NCI-H69 (cell line): ENCODE data around the gene H1-8.
"Not testable (repeated sequence)": the region's sequence is repeated elsewhere in the genome, so short reads cannot be mapped to it uniquely, and the experiment has no call there.

Source experiments
- DNase-seq: peaks from one replicate; lab custom pipeline; 2025; lab: John Stamatoyannopoulos, UW

Gene H1-8

DNA sequence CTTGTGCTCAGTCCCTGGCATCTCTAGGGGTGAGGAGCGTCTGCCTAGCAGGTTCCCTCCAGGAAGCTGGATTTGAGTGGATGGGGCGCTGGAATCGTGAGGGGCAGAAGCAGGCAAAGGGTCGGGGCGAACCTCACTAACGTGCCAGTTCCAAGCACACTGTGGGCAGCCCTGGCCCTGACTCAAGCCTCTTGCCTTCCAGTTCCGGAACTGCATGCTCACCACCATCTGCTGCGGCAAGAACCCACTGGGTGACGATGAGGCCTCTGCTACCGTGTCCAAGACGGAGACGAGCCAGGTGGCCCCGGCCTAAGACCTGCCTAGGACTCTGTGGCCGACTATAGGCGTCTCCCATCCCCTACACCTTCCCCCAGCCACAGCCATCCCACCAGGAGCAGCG, 9.6 kb upstream of the H1-8 start:
- DNase-seq = no peak

DNA sequence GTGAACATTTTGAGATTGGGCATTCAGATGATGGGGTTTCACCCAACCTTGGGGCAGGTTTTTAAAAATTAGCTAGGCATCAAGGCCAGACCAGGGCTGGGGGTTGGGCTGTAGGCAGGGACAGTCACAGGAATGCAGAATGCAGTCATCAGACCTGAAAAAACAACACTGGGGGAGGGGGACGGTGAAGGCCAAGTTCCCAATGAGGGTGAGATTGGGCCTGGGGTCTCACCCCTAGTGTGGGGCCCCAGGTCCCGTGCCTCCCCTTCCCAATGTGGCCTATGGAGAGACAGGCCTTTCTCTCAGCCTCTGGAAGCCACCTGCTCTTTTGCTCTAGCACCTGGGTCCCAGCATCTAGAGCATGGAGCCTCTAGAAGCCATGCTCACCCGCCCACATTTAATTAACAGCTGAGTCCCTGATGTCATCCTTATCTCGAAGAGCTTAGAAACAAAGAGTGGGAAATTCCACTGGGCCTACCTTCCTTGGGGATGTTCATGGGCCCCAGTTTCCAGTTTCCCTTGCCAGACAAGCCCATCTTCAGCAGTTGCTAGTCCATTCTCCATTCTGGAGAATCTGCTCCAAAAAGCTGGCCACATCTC, 8.4 kb upstream of the H1-8 start:
- peak; percentile 30 for DNase-seq

DNA sequence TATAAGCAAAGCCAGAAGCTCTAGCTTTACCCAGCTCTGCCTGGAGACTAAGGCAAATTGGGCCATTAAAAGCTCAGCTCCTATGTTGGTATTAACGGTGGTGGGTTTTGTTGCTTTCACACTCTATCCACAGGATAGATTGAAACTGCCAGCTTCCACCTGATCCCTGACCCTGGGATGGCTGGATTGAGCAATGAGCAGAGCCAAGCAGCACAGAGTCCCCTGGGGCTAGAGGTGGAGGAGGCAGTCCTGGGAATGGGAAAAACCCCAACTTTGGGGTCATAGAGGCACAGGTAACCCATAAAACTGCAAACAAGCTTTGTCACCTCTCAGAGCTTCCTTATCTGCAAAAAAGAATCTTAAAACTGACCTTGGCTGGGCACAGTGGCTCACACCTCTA, 7.9 kb upstream of the H1-8 start:
- no peak for DNase-seq

DNA sequence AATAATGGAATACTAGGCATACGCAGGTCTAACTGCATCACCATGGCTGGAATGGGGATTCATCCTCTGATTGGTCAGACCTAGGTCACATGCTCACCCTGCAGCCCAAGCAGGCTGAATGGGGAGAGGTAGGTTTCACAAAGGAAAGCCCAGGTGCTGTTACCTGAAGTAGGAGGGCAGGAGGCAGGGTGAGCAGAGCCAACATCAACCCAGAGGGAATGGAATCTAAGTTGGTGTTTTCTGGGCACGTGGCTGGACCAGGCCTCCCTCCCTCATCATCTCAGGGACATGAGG, 6.7 kb upstream of the H1-8 start:
- peak; percentile 3 for DNase-seq

DNA sequence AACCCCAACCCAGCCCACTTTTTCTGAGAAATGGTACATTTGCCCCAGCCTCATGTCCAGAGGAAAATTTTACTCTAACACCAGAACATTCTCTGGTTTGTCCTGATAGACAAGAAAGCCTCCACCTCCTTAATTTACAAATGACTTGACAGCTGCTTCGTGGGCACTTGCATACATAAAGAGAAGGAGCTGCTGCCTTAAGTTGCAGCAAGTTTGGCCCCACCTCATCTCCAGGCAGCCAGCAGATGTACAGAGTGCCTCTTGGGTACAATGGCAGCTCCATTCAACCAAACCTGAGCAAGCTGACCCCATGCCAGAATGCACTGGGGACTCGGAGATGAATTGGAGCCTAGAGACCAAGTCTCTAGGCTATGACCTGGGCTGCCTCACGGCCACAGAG, 6.2 kb upstream of the H1-8 start:
- DNase-seq = no peak

DNA sequence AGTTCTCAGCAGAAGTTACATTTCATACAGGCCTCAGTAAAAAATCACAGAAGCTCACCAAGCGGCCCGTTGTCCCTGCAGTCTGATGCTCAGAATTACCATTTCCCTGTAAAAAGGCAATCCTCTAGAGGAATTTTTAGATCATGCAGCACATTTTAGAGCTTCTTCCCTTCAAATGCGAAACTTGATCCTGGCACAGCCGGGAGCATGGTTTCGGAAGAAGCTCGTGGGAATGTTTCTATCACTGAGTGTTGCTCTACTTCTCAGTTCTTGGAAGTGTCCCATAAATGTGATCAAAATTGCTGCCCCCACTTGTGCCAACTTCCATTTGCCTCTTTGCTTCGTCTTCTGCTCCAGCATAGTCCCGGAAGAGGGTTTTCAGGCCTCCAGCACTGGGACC, 3.8 kb upstream of the H1-8 start:
- DNase-seq = no peak

DNA sequence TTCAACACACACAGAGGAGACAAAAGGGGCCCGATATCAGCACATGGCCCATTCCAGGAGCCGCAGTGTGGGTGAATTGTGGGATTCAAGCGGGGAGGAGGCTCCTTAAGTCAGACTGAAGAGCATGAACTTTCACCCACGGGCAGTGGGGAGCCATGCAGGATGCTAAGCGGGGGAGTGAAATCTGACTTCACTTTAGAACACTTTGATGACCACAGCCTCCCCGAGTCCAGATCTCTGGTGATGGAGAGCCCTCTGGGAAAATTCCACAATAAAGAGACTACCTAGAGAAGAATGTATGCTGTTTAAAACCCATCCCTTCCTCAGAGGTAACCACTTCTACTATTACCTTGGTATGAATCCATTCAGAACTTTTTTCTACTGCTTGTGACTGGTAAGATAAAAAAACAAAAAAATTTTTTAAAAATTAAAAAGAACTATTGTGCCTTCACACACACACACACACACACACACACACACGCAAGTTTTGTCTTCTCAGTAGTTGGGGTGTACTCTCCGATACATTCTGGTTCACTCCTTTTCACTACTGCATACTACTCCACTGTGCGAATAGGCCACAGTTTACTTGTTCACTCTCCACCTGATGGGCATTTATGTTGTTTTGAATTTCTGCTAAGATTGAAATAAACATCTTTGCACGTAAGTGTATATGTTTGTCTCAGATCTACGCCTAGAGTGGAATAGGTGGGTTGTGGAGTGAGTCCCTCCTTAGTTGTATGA, 2.0 kb upstream of the H1-8 start:
- no peak for DNase-seq

DNA sequence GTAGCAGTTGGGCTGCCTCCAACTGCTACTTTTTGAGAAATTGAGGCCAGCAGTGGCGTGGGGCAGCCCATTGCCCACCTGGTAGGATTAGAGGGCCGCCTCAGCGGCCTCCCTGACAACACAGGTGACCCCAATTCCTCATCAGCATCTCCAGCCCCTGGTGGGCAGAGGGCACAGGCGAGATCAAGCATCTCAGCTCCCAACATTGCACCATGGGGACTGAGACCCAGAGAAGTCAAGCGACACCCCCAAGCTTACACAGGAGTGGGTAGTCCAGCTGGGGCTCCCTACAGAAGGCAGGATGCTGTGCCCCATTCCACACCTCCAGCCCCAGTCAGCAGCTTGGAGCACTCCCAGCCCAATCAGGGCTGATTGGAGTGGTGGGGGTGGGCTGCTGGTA, 228 bp upstream of the H1-8 start:
- DNase-seq = no peak

DNA sequence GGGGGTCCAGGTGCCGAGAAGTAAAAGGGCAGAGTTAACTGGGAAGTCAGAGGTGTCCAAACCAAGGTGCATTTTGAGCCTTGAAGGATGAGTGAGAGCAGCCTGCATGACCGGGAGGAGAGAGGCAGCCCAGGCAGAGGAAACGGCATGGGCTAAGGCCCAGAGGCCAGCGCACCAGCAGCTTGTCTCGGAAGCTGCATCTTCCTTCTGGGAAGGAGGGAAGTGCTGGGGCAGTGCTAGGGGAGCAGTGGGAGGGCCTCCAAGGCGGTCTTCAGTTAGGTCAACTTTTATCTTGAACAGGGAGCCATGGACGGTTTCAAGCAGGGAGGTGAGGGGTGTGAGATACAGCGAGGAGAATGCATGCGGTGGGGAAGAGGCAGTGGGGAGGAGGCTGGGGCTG, 1.0 kb downstream of the H1-8 start:
- DNase-seq = no peak

DNA sequence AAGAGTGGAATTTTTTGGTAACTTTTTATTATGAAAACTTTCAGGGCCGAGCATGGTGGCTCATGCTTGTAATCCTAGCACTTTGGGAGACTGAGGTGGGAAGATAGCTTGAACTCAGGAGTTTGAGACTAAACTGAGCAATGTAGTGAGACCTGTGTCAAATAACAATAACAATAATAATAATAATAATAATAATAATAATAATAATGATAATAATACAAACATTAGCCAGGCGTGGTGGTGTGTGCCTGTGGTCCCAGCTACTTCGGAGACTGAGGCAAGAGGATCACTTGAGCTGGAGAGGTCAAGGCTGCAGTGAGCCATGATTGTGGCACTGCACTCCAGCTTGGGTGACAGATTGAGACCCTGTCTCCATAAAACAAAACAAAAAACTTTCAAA, 3.0 kb downstream of the H1-8 start:
- DNase-seq = not testable (repeated sequence)

DNA sequence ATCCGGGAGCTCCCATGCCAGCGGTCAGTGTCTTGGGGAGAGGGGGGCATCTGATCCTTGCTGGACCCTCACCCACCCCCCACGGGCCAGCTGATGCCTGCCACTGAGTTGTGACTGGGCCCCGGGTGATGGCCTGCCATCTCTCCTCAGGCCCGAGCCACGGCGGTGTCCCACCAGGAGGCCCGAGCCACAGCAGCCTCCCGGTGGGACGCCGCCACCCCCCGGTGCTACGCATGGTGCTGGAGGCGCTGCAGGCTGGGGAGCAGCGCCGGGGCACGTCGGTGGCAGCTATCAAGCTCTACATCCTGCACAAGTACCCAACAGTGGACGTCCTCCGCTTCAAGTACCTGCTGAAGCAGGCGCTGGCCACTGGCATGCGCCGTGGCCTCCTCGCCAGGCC, 4.3 kb downstream of the H1-8 start:
- DNase-seq = no peak

DNA sequence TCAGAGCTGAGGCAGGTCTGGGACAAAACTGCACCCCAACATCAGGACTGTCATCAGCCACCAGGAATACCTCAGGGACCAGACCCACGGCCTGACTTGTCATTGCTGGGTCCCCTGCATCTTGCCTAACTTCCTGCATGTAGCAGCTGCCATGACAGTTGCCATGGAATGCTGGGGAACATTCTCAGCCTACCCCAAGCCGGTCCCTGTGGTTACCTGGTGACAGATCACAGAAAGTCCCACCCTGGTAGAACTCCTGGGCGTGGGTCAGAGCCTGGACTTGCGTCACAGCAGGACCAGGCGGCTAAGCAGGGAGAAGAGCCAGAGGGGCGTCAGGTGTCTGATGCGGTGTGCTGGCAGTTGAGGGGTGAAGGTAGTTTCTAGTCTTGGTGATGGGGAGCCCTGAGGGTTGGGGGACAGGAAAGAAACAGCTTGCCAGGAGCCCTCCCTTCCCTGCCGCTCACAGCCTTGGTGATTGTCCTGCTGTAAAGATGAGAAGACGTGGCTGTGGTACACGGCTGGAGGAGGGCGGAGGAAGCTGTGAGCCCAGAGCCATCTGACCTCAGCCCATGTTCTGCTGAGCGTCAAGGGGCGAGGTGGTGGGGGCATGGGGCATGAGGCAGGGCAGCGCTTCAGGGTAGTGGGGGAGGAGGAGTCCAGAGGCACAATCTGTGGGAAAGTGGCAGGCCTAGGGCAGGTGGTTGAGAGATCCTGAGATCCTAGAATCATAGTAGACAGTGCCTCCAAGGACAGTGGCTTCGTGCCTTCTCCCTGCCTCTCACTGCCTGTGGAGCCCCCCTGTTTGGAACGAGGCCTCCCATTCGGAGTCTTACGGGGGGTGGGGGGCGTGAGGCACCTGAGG, 5.4 kb downstream of the H1-8 start:
- no peak for DNase-seq

DNA sequence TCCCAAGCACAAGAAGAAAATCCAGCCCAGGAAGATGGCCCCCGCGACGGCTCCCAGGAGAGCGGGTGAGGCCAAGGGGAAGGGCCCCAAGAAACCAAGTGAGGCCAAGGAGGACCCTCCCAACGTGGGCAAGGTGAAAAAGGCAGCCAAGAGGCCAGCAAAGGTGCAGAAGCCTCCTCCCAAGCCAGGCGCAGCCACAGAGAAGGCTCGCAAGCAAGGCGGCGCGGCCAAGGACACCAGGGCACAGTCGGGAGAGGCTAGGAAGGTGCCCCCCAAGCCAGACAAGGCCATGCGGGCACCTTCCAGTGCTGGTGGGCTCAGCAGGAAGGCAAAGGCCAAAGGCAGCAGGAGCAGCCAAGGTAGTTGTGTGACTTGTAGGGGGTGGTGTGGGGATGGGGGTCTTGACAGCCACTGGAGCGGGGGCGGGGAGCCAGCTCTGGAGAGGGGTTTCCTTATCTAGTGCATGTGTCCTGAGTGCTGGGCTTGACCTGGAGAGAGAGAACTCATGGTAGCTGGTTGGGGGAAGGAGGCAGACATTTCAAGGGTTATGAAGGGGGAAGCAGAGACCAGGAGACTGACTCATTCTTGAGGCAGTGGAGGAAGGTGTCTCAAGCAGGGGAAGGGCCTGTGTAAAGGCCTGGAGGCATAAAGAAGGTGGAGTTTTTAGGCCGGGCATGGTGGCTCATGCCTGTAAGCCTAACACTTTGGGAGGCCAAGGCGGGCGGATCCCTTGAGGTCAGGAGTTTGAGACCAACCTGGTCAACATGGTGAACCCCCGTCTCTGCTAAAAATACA, 6.2 kb downstream of the H1-8 start:
- no peak for DNase-seq

DNA sequence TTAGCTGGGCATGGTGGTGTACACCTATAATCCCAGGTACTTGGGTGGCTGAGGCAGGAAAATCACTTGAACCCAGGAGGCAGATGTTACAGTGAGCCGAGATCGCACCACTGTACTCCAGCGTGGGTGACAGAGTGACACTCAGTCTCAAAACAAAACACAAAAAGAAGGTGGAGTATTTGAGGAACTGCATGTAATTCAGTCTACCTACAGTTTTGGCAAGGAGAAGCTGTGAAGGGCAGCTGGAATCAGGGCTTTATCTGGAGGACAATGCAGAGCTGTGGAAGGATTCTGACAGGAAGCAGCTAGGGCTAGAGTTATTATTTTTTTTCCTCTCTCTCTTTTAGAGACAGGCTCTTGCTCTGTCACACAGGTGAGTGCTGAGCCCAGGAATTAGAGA, 6.8 kb downstream of the H1-8 start:
- no peak for DNase-seq

DNA sequence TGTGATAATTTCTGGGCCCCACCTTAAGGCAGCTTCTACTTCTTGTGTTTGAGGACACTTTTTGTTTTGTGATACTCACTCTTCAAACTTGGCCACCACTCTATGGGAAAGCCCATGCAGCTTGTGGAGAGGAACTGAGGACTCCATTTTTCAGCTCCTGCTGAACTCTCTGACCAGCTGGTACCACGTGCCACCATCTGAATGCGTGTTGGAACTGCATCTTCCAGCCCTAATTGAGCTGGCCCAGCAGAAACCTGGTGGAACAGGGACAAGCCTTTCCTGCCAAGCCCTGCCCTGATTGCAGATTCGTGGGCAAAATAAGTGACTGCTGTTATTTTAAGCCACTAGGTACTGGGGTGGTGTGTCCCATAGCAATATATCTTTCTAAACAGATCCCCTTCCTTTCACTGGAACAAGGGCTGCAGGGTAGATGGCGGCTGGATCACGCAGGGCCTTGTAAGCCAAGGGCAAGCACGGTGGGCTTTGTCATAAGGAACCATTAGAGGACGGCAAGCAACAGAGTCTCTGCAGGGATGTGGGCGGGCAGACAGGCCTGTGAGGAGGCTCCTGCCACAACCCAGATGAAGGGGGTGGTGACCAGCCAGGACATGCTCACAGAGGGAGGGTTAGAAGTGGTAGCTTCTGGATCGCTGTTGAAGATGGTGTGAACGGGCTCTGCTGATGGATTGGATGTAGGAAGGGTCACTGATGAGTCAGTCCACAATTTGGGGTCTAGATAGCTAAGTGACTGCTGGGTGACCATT, 9.5 kb downstream of the H1-8 start:
- peak; percentile 1 for DNase-seq

DNA sequence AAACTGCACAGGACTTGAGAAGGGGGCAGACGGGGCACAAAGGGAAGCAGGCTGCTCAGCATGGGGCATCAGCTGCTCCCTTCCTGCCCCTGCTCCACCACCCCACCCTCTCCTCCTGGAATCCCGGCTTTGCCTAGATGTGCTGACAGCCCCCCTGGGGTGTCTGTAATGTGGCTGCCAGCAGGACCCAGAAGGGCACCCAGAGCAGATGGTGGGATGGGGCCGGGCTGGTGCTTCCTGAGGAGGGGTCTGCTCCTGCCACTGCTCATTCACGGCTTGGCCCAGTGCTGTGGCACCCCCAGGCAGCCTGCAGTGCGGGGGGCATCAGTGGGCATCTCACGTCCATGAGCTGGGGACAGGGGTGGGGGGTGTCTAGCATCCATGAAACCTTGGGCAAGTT, 10.2 kb downstream of the H1-8 start:
- peak; percentile 71 for DNase-seq

DNA sequence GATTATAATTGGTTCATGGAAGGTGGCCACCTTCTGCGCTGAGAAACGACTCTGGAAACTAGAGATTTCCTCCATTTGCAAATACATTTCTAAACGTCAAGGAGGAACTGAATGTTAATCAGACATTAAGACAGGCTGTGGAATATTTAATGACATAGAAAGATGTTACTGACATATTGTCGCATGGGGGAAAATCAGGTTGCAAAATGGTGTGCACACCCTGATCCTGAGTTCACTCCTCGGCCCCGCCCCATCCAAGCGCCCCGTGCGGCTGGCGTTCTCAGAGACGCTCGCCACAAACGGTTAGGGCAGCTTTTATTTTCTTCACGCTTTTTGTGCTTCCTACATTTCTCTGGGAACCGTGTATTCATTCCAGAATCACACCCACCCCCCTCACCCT, 10.7 kb downstream of the H1-8 start:
- peak; percentile 40 for DNase-seq

DNA sequence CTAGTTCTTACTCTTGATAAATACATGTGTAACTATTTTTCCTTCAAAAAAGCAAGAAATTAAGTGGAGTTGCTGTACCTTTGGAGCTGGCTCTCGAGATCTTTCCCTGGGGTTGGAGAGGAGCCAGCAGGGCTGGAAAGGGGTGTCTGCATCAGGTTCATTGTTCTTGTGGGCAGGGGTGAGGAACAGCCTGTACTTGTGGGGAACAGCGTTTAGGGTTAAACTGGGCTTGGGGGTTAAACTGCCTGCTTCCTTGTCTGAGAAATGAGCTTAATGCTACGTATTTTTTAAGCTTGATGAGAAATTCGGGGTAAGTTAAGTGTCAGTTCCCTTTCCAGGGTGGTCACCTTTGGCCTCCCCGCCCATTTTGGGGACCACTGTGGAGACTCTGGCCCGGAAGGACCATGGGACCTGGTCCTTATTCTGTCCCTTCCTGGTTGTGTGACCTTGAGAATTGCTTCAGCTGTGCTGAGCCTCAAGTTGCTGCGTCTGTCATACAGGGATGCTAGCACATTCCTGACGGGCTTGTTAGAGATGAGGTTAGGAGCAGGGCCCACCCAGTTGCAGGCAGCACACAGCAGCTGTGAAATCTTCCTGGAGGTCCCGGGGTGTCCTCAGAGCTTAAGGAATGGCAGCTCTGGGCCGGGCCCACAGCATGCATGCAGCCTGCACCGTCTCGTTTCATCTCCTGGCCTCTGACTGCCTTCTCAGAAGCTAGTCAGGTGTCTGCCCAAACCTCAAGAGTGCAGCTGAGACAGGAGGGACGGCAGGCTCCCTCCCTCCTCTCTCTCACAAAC, 11.6 kb downstream of the H1-8 start:
- no peak for DNase-seq

DNA sequence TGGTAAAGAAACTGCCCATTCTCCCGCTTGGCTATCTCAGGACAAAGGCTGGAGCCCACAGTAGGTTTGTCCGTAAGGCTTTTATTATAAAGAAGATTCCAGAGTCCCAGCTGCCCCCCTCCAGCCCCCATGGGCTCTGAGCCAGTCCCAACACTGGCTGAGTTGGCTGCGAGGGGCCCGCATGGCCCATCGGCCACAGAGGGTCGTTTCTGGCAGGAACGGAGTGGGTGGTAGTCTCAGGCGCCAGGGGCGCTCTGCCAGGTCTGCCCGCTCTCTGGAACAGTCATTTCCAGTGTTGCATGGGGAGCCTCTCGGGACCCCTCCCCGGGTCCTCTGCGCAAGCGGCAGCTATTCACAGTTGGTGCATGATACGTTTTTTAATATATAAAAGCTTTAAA, 12.2 kb downstream of the H1-8 start:
- DNase-seq = no peak

DNA sequence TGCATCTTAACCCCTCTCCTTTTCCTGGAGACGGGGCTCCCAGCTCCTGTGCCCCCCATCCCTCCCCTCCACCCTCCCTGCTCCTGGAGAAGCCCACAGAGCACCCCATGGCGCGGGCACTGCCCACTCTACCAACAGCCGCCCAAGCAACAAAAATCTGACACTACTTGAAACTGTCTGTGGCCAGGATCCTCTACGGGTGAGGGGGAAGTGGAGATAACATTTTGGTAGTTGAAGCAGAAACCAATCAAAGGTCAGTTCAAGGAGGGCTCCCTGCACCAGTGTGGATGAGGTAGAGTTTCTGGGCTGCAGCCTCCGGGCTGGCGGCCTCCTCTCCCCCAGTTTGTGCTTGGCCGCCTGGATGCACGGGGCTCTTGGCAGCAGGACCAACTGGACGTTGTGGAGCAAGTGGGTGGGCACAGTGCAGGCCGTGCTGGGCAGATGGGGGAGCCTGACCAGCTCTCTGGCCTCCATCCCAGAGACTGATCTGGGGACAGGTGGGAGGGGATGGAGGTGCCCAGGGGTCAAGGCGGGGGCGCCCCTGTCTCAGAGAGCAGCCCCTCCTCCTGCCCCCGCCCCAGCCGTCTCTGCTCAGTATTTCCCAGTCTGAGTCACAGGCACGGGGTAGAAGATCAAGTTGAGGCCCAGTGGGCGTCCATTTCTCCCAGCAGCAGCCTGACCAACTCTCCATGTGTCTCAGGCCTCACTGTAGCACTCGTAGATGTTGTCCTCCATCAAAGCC, 12.8 kb downstream of the H1-8 start:
- no peak for DNase-seq
